RWPE1 (cell line): ENCODE data around the gene ZFP90.

Experiments
- CTCF ChIA-PET: fragments of 350-600 bp; sonication (Branson Sonifier 250); formaldehyde crosslinking; extraction: SDS; loops from one replicate; lab custom pipeline; 2021; lab: Yijun Ruan, JAX
- POLR2A ChIA-PET: fragments of 400-600 bp; formaldehyde crosslinking; extraction: SDS; loops from one replicate; lab custom pipeline; 2020; ENCODE audit warnings: antibody characterized with exemption; ENCODE audit not compliant: low non-redundant PET; lab: Yijun Ruan, JAX
- DNase-seq: peaks from one replicate; pipeline ENCODE4 v3.0.0; 2012; ENCODE audit warnings: low spot score
- H3K27ac ChIP-seq: fragments of 450-650 bp; 2 replicates; pipeline ENCODE4 v1.5.1; 2017
- TF ChIP-seq, protein P1 (sequence below): fragments of 450-650 bp; conservative IDR thresholded peaks from 2 replicates; pipeline ENCODE4 v1.5.1; 2017; ENCODE audit warnings: low read depth, mild to moderate bottlenecking

Gene ZFP90

DNA sequence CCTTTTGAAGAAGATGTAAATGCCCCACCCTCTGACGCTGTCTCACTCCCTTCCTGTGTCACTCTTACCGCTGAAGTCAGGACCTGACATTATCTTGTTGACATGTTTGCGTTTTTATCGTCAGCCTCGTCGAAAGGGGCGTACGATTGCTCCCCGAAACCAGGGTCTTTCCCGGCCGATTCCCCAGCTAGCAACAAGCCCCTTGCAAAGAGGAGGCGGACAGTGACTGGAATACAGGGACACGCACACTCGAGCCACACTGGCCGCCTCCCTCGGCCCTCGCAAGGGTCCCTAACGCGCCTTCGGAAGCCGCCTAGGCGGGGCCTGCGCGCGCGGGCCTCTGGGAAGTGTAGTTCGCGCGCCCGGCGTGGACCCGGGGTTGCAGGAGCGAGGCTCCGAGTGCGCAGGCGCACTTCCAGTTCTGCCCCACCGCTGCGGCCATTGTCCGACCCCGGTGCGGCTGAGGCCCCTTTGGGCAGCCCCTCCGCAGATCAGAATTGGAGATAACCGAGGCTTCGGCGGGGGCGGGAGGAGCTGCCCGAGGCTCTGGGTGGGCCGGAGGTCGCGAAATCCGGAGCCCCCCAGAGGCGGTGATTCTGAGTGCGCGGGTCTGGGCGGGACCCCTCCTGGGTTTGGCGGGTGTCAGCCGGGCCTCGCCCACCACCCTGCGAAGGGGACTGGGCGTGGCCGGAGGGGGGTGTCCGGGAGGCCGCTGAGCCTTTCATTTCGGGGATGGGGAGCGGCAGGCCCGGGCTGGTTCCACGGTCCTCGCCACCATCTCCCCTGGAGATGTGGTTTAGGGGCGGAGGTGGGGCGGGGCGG lies at the start of gene ZFP90:
Gene ZFP90, plus strand, starts transcription at position 412 of the 822 bp plus-strand sequence. CDS start 502 bp downstream, outside the sequence.
- CTCF ChIA-PET, result interaction anchor here (1.0 kb wide), 1 partner anchor 18 kb away, joined by 4 read pairs; no protein-coding TSS in a partner anchor
- TF ChIP-seq, protein P1, sequence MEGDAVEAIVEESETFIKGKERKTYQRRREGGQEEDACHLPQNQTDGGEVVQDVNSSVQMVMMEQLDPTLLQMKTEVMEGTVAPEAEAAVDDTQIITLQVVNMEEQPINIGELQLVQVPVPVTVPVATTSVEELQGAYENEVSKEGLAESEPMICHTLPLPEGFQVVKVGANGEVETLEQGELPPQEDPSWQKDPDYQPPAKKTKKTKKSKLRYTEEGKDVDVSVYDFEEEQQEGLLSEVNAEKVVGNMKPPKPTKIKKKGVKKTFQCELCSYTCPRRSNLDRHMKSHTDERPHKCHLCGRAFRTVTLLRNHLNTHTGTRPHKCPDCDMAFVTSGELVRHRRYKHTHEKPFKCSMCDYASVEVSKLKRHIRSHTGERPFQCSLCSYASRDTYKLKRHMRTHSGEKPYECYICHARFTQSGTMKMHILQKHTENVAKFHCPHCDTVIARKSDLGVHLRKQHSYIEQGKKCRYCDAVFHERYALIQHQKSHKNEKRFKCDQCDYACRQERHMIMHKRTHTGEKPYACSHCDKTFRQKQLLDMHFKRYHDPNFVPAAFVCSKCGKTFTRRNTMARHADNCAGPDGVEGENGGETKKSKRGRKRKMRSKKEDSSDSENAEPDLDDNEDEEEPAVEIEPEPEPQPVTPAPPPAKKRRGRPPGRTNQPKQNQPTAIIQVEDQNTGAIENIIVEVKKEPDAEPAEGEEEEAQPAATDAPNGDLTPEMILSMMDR, result no peak
- H3K27ac ChIP-seq, result peak within 1 kb of the TSS; percentile 77
- peak; percentile 95 for DNase-seq
- POLR2A ChIA-PET, result no interaction called here

DNA sequence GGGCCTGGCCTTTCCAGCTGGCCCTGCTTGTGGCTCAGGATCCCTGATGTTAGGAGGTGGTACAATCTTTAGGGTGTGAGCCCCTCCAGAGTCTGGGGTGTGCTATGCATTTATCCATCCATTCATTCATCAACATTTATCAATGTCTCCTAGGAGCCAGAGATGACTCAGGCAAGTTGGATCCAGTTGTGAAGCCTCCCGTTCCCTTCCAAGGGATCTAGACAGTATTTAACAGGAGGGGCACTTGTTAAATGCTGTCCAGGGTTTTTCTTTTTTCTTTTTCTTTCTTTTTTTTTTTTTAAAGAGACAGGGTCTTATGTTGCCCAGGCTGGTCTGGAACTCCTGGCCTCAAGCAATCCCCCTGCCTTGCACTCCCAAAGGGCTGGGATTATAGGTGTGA lies 48.7 kb upstream of the ZFP90 start:
- H3K27ac ChIP-seq, result peak overlapping the region; percentile 93
- POLR2A ChIA-PET, result no interaction called here
- CTCF ChIA-PET, result interaction anchor here (0.5 to 1.0 kb wide), 2 partner anchors 25 to 357 kb away, joined by 3 read pairs; no protein-coding TSS in a partner anchor
- DNase-seq, result no peak
- TF ChIP-seq, protein P1, result no peak

GRCh38 chr16:68490829-68491575 lies 48.1 kb upstream of the ZFP90 start:
- ChIA-PET CTCF (interaction anchor here (1.0 kb wide), 1 partner anchor 356 kb away, joined by 3 read pairs; no protein-coding TSS in a partner anchor), POLR2A (no interaction called here)
- TF ChIP-seq, protein P1, result no peak
- peak; percentile 97 for DNase-seq
- H3K27ac ChIP-seq, result peak overlapping the region; percentile 93

DNA sequence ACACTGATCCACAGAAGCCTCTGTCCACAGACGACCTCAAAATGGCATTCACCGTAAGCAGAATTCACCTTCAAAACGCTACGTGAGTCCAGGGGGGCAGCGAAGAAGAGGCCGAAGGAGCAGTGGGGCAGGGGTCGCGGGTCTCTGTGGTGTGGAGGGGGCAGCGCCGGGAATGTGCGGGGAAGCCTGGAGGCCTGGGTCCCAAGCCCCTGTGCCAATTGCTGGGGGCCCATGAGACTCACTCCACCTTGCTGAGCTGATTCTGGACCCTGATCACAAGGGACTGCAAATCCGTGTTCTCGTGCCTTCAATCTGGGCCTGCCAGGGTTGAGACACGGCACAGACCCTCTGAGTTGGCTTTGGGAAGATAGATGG lies 47.5 kb upstream of the ZFP90 start:
- ChIA-PET POLR2A (no interaction called here), CTCF (interaction anchor here (1.0 kb wide), 1 partner anchor 356 kb away, joined by 3 read pairs; no protein-coding TSS in a partner anchor)
- TF ChIP-seq, protein P1, result no peak
- H3K27ac ChIP-seq, result peak overlapping the region; percentile 93
- DNase-seq, result no peak

DNA sequence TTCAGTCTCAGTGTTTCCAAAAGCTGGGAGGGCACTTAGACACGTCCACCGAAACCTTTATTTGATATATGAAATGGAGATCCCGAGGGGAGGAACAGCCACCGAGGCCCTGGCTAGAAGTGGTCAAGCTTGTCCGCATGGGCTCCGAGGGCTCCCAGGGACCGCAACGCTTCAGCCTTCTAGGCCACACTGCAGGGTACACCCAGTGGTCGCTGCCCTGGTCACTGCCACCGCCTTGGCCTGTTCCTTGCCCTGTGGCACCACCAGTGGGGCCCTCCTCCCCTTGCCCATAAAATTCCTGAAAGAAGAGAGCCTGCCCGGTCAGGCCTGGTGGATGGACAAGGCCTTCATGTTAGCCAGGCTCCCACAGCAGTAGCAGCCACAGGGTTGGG lies 46.9 kb upstream of the ZFP90 start:
- CTCF ChIA-PET, result no interaction called here
- TF ChIP-seq, protein P1, result no peak
- DNase-seq, result no peak
- POLR2A ChIA-PET, result no interaction called here
- peak overlapping the region; percentile 93 for H3K27ac ChIP-seq
